ENCODE results near the gene ANKH. TPM values are rescaled to one million over a fixed set of nuclear protein-coding genes. Genes with fewer than 3 reads are reported as not detected.

ANKH gene
- total and polyA plus RNA-seq, 4 donors: 9.3 to 57.1 (median 37.4) TPM

DNA sequence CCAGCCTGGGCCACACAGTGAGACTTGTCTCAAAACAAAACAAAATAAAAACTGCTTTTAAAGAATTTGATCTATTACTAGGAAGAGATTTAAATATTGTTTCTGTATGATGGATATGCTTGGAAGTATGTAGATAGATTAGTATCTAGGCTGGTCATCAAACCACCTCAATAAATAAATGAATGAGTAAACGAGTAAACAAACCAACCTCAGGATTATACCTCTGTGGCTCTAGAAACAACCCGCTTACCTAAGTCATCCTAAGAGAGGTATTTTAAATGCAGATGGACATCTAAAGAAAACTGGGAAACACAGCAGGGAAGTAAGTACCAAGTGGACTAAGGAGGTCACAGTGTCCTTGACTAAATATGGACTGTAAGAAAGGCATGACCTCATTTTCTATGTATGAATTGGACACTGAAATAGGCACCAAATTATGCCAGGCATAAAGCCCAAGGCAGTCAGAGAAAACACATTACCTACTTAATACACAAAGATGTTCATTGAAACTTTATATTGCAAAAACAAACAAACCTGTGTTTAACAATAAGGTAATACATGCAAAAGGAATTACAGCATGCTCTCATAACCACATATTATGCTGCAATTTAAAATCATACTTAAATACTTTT lies 7.3 kb downstream of the ANKH start:
- no peaks in the 10 kb centered on the region for H3K27me3 ChIP-seq (ENCODE audit: control insufficient read depth in 4 of 4, insufficient read depth in 4 of 4, low read length in 3 of 4)
- H3K9ac ChIP-seq (ENCODE audit: low read depth in 1 of 2, low read length in 2 of 2): no peak overlapping the region
- TF ChIP-seq HNF4A (conservative IDR thresholded peaks at IDR 0.05) (no peak), FOXA2 (IDR thresholded peaks at IDR 0.05) (no peak), EGR1 (IDR thresholded peaks at IDR 0.05; ENCODE audit: low read depth in 2 of 2) (no peak), RXRA (IDR thresholded peaks at IDR 0.05) (no peak), YY1 (IDR thresholded peaks at IDR 0.05) (no peak), SP1 (IDR thresholded peaks at IDR 0.05) (no peak), FOXA1 (IDR thresholded peaks at IDR 0.05) (no peak), NR2F2 (IDR thresholded peaks at IDR 0.05) (no peak), GABPA (IDR thresholded peaks at IDR 0.05 in 1 of 2, conservative IDR thresholded peaks at IDR 0.05 in 1 of 2) (no peak), RAD21 (IDR thresholded peaks at IDR 0.05) (no peak), TAF1 (conservative IDR thresholded peaks at IDR 0.05) (no peak), JUND (IDR thresholded peaks at IDR 0.05) (no peak)
- TF ChIP-seq, protein P1, sequence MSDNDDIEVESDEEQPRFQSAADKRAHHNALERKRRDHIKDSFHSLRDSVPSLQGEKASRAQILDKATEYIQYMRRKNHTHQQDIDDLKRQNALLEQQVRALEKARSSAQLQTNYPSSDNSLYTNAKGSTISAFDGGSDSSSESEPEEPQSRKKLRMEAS (IDR thresholded peaks at IDR 0.05): no peak
- TF ChIP-seq, protein P2, sequence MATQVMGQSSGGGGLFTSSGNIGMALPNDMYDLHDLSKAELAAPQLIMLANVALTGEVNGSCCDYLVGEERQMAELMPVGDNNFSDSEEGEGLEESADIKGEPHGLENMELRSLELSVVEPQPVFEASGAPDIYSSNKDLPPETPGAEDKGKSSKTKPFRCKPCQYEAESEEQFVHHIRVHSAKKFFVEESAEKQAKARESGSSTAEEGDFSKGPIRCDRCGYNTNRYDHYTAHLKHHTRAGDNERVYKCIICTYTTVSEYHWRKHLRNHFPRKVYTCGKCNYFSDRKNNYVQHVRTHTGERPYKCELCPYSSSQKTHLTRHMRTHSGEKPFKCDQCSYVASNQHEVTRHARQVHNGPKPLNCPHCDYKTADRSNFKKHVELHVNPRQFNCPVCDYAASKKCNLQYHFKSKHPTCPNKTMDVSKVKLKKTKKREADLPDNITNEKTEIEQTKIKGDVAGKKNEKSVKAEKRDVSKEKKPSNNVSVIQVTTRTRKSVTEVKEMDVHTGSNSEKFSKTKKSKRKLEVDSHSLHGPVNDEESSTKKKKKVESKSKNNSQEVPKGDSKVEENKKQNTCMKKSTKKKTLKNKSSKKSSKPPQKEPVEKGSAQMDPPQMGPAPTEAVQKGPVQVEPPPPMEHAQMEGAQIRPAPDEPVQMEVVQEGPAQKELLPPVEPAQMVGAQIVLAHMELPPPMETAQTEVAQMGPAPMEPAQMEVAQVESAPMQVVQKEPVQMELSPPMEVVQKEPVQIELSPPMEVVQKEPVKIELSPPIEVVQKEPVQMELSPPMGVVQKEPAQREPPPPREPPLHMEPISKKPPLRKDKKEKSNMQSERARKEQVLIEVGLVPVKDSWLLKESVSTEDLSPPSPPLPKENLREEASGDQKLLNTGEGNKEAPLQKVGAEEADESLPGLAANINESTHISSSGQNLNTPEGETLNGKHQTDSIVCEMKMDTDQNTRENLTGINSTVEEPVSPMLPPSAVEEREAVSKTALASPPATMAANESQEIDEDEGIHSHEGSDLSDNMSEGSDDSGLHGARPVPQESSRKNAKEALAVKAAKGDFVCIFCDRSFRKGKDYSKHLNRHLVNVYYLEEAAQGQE (IDR thresholded peaks at IDR 0.05): no peak
- TF ChIP-seq, protein P3, sequence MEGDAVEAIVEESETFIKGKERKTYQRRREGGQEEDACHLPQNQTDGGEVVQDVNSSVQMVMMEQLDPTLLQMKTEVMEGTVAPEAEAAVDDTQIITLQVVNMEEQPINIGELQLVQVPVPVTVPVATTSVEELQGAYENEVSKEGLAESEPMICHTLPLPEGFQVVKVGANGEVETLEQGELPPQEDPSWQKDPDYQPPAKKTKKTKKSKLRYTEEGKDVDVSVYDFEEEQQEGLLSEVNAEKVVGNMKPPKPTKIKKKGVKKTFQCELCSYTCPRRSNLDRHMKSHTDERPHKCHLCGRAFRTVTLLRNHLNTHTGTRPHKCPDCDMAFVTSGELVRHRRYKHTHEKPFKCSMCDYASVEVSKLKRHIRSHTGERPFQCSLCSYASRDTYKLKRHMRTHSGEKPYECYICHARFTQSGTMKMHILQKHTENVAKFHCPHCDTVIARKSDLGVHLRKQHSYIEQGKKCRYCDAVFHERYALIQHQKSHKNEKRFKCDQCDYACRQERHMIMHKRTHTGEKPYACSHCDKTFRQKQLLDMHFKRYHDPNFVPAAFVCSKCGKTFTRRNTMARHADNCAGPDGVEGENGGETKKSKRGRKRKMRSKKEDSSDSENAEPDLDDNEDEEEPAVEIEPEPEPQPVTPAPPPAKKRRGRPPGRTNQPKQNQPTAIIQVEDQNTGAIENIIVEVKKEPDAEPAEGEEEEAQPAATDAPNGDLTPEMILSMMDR (IDR thresholded peaks at IDR 0.05; ENCODE audit: low read depth, low read length, missing input control): no peak
- no peak for DNase-seq (ENCODE audit: low spot score)
- no peaks in the 10 kb centered on the region for H3K36me3 ChIP-seq (ENCODE audit: control insufficient read depth in 4 of 4, insufficient read depth in 3 of 4, low read depth in 1 of 4, low read length in 3 of 4)
- no peak overlapping the region for H3K4me3 ChIP-seq (ENCODE audit: low read depth in 1 of 3, low read length in 3 of 3)
- peaks cover 9 to 29% (median 13%) of the 10 kb centered on the region in 4 donors for H3K4me1 ChIP-seq (ENCODE audit: control insufficient read depth in 4 of 4, insufficient read depth in 4 of 4, low read length in 3 of 4)
- no peaks in the 10 kb centered on the region for H3K9me3 ChIP-seq (ENCODE audit: control insufficient read depth in 4 of 4, low read length in 3 of 4)
- H3K27ac ChIP-seq (ENCODE audit: low read depth in 1 of 2, low read length in 2 of 2): no peak overlapping the region
- WGBS: 93% methylated on average over 2 of the region's 2 CpGs

DNA sequence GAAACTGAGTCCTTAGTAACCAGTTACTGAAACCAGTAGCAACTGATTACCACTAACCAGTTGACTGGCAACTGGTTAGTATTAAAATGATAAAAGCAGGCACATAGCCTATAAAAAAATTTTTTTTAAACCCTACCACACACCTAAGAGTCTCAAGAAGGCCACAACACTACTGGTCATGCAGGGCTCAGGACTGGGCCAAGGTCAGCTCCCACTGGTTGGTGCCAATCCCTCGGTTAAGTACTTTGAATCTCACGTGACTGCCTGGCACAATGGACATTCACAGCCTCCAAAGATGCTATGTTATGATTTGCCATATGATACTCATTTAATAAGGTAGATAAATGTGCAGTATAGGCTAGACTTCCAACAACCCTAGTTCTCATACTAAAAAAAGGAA lies 8.5 kb downstream of the ANKH start:
- 45% methylated on average over 2 of the region's 2 CpGs for WGBS
- DNase-seq (ENCODE audit: low spot score): no peak
- TF ChIP-seq RAD21 (IDR thresholded peaks at IDR 0.05) (no peak), FOXA2 (IDR thresholded peaks at IDR 0.05) (no peak), RXRA (IDR thresholded peaks at IDR 0.05) (peak in 1 of 2 donors; percentile 18), HNF4A (conservative IDR thresholded peaks at IDR 0.05) (peak in 1 of 2 donors; percentile 38)
- peaks cover 5 to 24% (median 9%) of the 10 kb centered on the region in 4 donors for H3K4me1 ChIP-seq (ENCODE audit: control insufficient read depth in 4 of 4, insufficient read depth in 4 of 4, low read length in 3 of 4)
- no peak overlapping the region for H3K4me3 ChIP-seq (ENCODE audit: low read depth in 1 of 3, low read length in 3 of 3)
- H3K9me3 ChIP-seq (ENCODE audit: control insufficient read depth in 4 of 4, low read length in 3 of 4): no peaks in the 10 kb centered on the region
- no peaks in the 10 kb centered on the region for H3K36me3 ChIP-seq (ENCODE audit: control insufficient read depth in 4 of 4, insufficient read depth in 3 of 4, low read depth in 1 of 4, low read length in 3 of 4)
- no peak overlapping the region for H3K9ac ChIP-seq (ENCODE audit: low read depth in 1 of 2, low read length in 2 of 2)
- no peak overlapping the region for H3K27ac ChIP-seq (ENCODE audit: low read depth in 1 of 2, low read length in 2 of 2)
- no peaks in the 10 kb centered on the region for H3K27me3 ChIP-seq (ENCODE audit: control insufficient read depth in 4 of 4, insufficient read depth in 4 of 4, low read length in 3 of 4)
